Neuronal stem cell (in vitro differentiated cells): ENCODE measurements around the gene MPND.

ENCODE experiments used
- DNase-seq: peaks from one replicate; pipeline ENCODE4 v3.0.0-alpha.2; 2013; ENCODE audit warnings: low spot score
- H2AFZ ChIP-seq: one replicate; pipeline ENCODE4 v1.6.1; 2013; ENCODE audit warnings: mild to moderate bottlenecking, low read length, inconsistent platforms
- H2AK5ac ChIP-seq: 2 replicates; pipeline ENCODE4 v1.6.1; 2013; ENCODE audit warnings: low read depth, mild to moderate bottlenecking, inconsistent platforms, low read length, moderate library complexity, mixed read lengths
- H2BK120ac ChIP-seq: 2 replicates; pipeline ENCODE4 v1.6.1; 2013; ENCODE audit warnings: low read depth, mild to moderate bottlenecking, inconsistent platforms, low read length, moderate library complexity, mixed read lengths
- H2BK12ac ChIP-seq: one replicate; pipeline ENCODE4 v1.6.1; 2013; ENCODE audit warnings: low read length, inconsistent platforms
- H2BK15ac ChIP-seq: 2 replicates; pipeline ENCODE4 v1.6.1; 2013; ENCODE audit warnings: mild to moderate bottlenecking, low read length, inconsistent platforms, mixed read lengths
- H2BK5ac ChIP-seq: one replicate; pipeline ENCODE4 v1.6.1; 2013; ENCODE audit warnings: inconsistent platforms, mild to moderate bottlenecking, low read length, moderate library complexity
- H3K14ac ChIP-seq: one replicate; pipeline ENCODE4 v1.6.1; 2013; ENCODE audit warnings: low read length, inconsistent platforms
- H3K18ac ChIP-seq: 2 replicates; pipeline ENCODE4 v1.6.1; 2013; ENCODE audit warnings: low read length, inconsistent platforms
- H3K23ac ChIP-seq: 2 replicates; pipeline ENCODE4 v1.6.1; 2013; ENCODE audit warnings: low read depth, mild to moderate bottlenecking, mixed read lengths, low read length, inconsistent platforms; ENCODE audit not compliant: poor library complexity
- H3K27ac ChIP-seq: replicated peaks from 3 replicates; pipeline ENCODE4 v1.5.1; 2013; ENCODE audit warnings: low read length, inconsistent platforms
- H3K27me3 ChIP-seq, 3 experiments: 2 replicates each; pipeline ENCODE4 v1.6.1; 2013; ENCODE audit warnings: low read length in 3 of 3, mild to moderate bottlenecking in 2 of 3, inconsistent platforms in 1 of 3, low read depth in 1 of 3, mixed read lengths in 1 of 3, moderate library complexity in 1 of 3; ENCODE audit not compliant: control insufficient read depth in 3 of 3, insufficient read depth in 3 of 3
- H3K36me3 ChIP-seq, 2 donors: replicated peaks in 1 of 2; 2 replicates each; pipeline ENCODE4 v1.6.1; 2013; ENCODE audit warnings: low read length in 2 of 2; ENCODE audit not compliant: control insufficient read depth in 2 of 2, insufficient read depth in 2 of 2
- H3K4ac ChIP-seq: 2 replicates; pipeline ENCODE4 v1.6.1; 2013; ENCODE audit warnings: inconsistent platforms, mild to moderate bottlenecking, low read length, moderate library complexity
- H3K4me1 ChIP-seq, 2 donors: 1 replicate in 1 of 2; 2 replicates in 1 of 2; pipeline ENCODE4 v1.6.1; 2013; ENCODE audit warnings: low read length in 2 of 2, low read depth in 1 of 2; ENCODE audit not compliant: control insufficient read depth in 2 of 2, insufficient read depth in 1 of 2
- H3K4me2 ChIP-seq: one replicate; pipeline ENCODE4 v1.6.1; 2013; ENCODE audit warnings: mild to moderate bottlenecking, low read length, inconsistent platforms; ENCODE audit not compliant: insufficient read depth, poor library complexity, severe bottlenecking
- H3K4me3 ChIP-seq, 2 donors: 2 replicates each; pipeline ENCODE4 v1.5.1; 2013; ENCODE audit warnings: low read length in 2 of 2, mild to moderate bottlenecking in 2 of 2, inconsistent platforms in 1 of 2, moderate library complexity in 1 of 2
- H3K79me1 ChIP-seq: one replicate; pipeline ENCODE4 v1.6.1; 2013; ENCODE audit warnings: low read depth, mild to moderate bottlenecking, inconsistent platforms, low read length, moderate library complexity
- H3K9ac ChIP-seq: one replicate; pipeline ENCODE4 v1.6.1; 2013; ENCODE audit warnings: mild to moderate bottlenecking, low read depth, low read length, inconsistent platforms; ENCODE audit not compliant: poor library complexity
- H3K9me3 ChIP-seq, 2 donors: replicated peaks in 1 of 2; 2 replicates each; pipeline versions ENCODE3 to v1.6.1; 2013; ENCODE audit warnings: low read length in 2 of 2, mild to moderate bottlenecking in 2 of 2, inconsistent platforms in 1 of 2, low read depth in 1 of 2, mixed read lengths in 1 of 2, moderate library complexity in 1 of 2; ENCODE audit not compliant: control insufficient read depth in 2 of 2, insufficient read depth in 1 of 2
- H4K8ac ChIP-seq: one replicate; pipeline ENCODE4 v1.6.1; 2013; ENCODE audit warnings: low read depth, mild to moderate bottlenecking, inconsistent platforms, low read length, moderate library complexity
- H4K91ac ChIP-seq: one replicate; pipeline ENCODE4 v1.6.1; 2013; ENCODE audit warnings: low read length, low read depth, mild to moderate bottlenecking, inconsistent platforms; ENCODE audit not compliant: poor library complexity
- WGBS, 2 donors: extraction: QIAGEN DNeasy Blood & Tissue Kit; methylation state at CpG; one replicate each; pipeline ENCODE4 v1.1.7; 2013; ENCODE audit warnings: missing lambda C conversion rate in 2 of 2, mixed read lengths in 1 of 2; ENCODE audit not compliant: insufficient read length in 2 of 2, insufficient replicate concordance in 1 of 2; ENCODE audit errors: extremely low coverage in 2 of 2; 5-methylcytosine and 5-hydroxymethylcytosine counted together

Gene MPND

GRCh38 chr19:4376028-4376670 is 32.8 kb downstream of the MPND start:
- H3K36me3 ChIP-seq = peaks cover 2 to 7% of the 10 kb centered on the region in 2 donors
- no peak overlapping the region for H4K91ac ChIP-seq
- no peak overlapping the region for H3K14ac ChIP-seq
- DNase-seq = no peak
- no peaks in the 10 kb centered on the region for H3K27me3 ChIP-seq
- no peak overlapping the region for H3K9ac ChIP-seq
- H3K27ac ChIP-seq = no peak overlapping the region
- H2BK120ac ChIP-seq = no peak overlapping the region
- no CpG with 5 or more reads among the region's 16 CpGs for WGBS, 2 donors
- peaks cover 25% of the 10 kb centered on the region for H3K79me1 ChIP-seq
- H2BK12ac ChIP-seq = no peak overlapping the region
- H3K4me1 ChIP-seq = peaks cover 22 to 23% of the 10 kb centered on the region in 2 donors
- no peak overlapping the region for H3K18ac ChIP-seq
- no peak overlapping the region for H2BK15ac ChIP-seq
- H3K4ac ChIP-seq = no peak overlapping the region
- H3K4me2 ChIP-seq = no peak overlapping the region
- no peak overlapping the region for H3K4me3 ChIP-seq
- H3K23ac ChIP-seq = no peak overlapping the region
- no peak overlapping the region for H2AK5ac ChIP-seq
- H2AFZ ChIP-seq = no peak overlapping the region
- no peak overlapping the region for H2BK5ac ChIP-seq
- H4K8ac ChIP-seq = no peak overlapping the region
- H3K9me3 ChIP-seq = no peaks in the 10 kb centered on the region

- peak overlapping the region; percentile 35 for H3K18ac ChIP-seq
- peaks cover 21 to 23% of the 10 kb centered on the region in 2 donors for H3K4me1 ChIP-seq
- H3K4ac ChIP-seq = no peak overlapping the region
- H3K27ac ChIP-seq = no peak overlapping the region
- no peak overlapping the region for H3K23ac ChIP-seq
- H3K9me3 ChIP-seq = no peaks in the 10 kb centered on the region
- H3K4me3 ChIP-seq = no peak overlapping the region
- no CpG with 5 or more reads among the region's 10 CpGs for WGBS, 2 donors
- no peak overlapping the region for H3K9ac ChIP-seq
- no peak overlapping the region for H3K4me2 ChIP-seq
- H3K79me1 ChIP-seq = peaks cover 25% of the 10 kb centered on the region
- no peak overlapping the region for H4K91ac ChIP-seq
- no peak overlapping the region for H2AK5ac ChIP-seq
- H3K27me3 ChIP-seq = no peaks in the 10 kb centered on the region
- no peak overlapping the region for H2BK15ac ChIP-seq
- no peak for DNase-seq
- H3K14ac ChIP-seq = no peak overlapping the region
- no peak overlapping the region for H4K8ac ChIP-seq
- no peak overlapping the region for H2BK12ac ChIP-seq
- H2BK120ac ChIP-seq = no peak overlapping the region
- H2AFZ ChIP-seq = no peak overlapping the region
- H3K36me3 ChIP-seq = peaks cover 2 to 7% of the 10 kb centered on the region in 2 donors
- no peak overlapping the region for H2BK5ac ChIP-seq
Observed at GRCh38 chr19:4376671-4376990, 33.3 kb downstream of the MPND start.

- Histone ChIP-seq H2BK15ac (no peak overlapping the region), H3K27ac (no peak overlapping the region), H3K18ac (peak overlapping the region; percentile 35), H3K4me3 (no peak overlapping the region), H3K4me1 (peaks cover 20 to 23% of the 10 kb centered on the region in 2 donors), H3K27me3 (no peaks in the 10 kb centered on the region), H3K36me3 (peaks cover 2 to 7% of the 10 kb centered on the region in 2 donors), H4K8ac (no peak overlapping the region), H4K91ac (no peak overlapping the region), H2AFZ (no peak overlapping the region), H3K23ac (no peak overlapping the region), H3K9ac (peak overlapping the region; percentile 70), H3K9me3 (no peaks in the 10 kb centered on the region), H3K4me2 (no peak overlapping the region), H2BK120ac (no peak overlapping the region), H3K4ac (no peak overlapping the region), H3K79me1 (peaks cover 22% of the 10 kb centered on the region), H3K14ac (no peak overlapping the region), H2AK5ac (no peak overlapping the region), H2BK5ac (no peak overlapping the region), H2BK12ac (no peak overlapping the region)
- WGBS, 2 donors = no CpG with 5 or more reads among the region's 23 CpGs
- no peak for DNase-seq
Observed at GRCh38 chr19:4376991-4377781, 33.8 kb downstream of the MPND start.

- peaks cover 3 to 14% of the 10 kb centered on the region in 2 donors for H3K36me3 ChIP-seq
- WGBS, 2 donors = no CpG with 5 or more reads among the region's 11 CpGs
- H3K14ac ChIP-seq = no peak overlapping the region
Observed at GRCh38 chr19:4378886-4379285, 35.5 kb downstream of the MPND start.

More at GRCh38 chr19:4378886-4379285, 35.5 kb downstream of the MPND start:
- Histone ChIP-seq H4K8ac (no peak overlapping the region), H3K4me1 (peaks cover 20 to 23% of the 10 kb centered on the region in 2 donors), H3K27me3 (no peaks in the 10 kb centered on the region), H3K9ac (no peak overlapping the region), H2AFZ (no peak overlapping the region), H2BK12ac (no peak overlapping the region), H3K4me2 (no peak overlapping the region), H2BK15ac (no peak overlapping the region), H3K79me1 (peaks cover 15% of the 10 kb centered on the region), H3K4me3 (no peak overlapping the region), H3K9me3 (no peaks in the 10 kb centered on the region), H3K27ac (no peak overlapping the region), H3K23ac (no peak overlapping the region), H2BK5ac (no peak overlapping the region), H4K91ac (no peak overlapping the region), H3K18ac (no peak overlapping the region), H3K4ac (no peak overlapping the region), H2BK120ac (no peak overlapping the region), H2AK5ac (no peak overlapping the region)
- no peak for DNase-seq
